BLaER1 treated with 17β-estradiol and CSF1 and Interleukin-3, amounts not matched to agents 10 nM and 100 nM (cell line): ENCODE results near the gene SORBS1.

ENCODE experiments used
- H3K27ac ChIP-seq, 11 experiments: shearing (Covaris generic); formaldehyde crosslinking; 2 replicates each; pipeline ENCODE4 v1.8.1; 2022
- H3K27me3 ChIP-seq, 11 experiments: shearing (Covaris generic); formaldehyde crosslinking; 2 replicates each; pipeline ENCODE4 v1.8.1; 2022
- H3K36me3 ChIP-seq, 11 experiments: shearing (Covaris generic); formaldehyde crosslinking; 2 replicates each; pipeline ENCODE4 v1.8.1; 2022
- H3K4me1 ChIP-seq, 10 experiments: shearing (Covaris generic); formaldehyde crosslinking; 2 replicates each; pipeline ENCODE4 v1.8.1; 2022
- H3K4me2 ChIP-seq, 11 experiments: shearing (Covaris generic); formaldehyde crosslinking; 2 replicates each; pipeline ENCODE4 v1.8.1; 2022
- H3K4me3 ChIP-seq, 10 experiments: shearing (Covaris generic); formaldehyde crosslinking; 2 replicates each; pipeline ENCODE4 v1.8.1; 2022
- H3K9ac ChIP-seq, 11 experiments: shearing (Covaris generic); formaldehyde crosslinking; 2 replicates each; pipeline ENCODE4 v1.8.1; 2022
- H3K9me3 ChIP-seq, 11 experiments: shearing (Covaris generic); formaldehyde crosslinking; replicated peaks in 1 of 11; 2 replicates each; pipeline ENCODE4 v1.8.1; 2022
- H4K20me1 ChIP-seq, 11 experiments: shearing (Covaris generic); formaldehyde crosslinking; 2 replicates each; pipeline ENCODE4 v1.8.1; 2022
- Cebpa-rat ChIP-seq, 11 experiments: shearing (Covaris generic); IDR thresholded peaks; 2 replicates each; pipeline ENCODE4 v1.8.1; 2022

The SORBS1 gene

DNA sequence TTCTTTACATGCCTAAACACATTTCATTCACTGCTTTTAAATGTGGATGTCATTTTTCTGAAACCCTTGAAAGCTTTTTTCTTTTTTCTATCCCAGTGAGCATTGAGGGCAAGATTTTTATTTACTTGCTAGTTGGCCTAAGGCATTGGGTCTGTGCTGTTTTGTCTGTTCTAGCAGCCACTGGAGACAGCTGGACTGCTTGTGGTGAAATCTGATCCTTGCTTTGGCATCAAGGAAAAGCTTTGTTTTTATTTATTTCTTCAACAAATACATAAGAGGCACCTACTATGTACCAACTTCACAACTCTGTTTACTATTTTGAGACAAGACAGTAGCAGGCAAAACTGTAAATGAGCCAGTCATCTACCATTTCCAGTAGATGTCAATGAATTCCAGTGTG lies 241.9 kb downstream of the SORBS1 start:
- Histone ChIP-seq H3K27ac (no peak overlapping the region), H4K20me1 (peaks cover 0 to 7% (median 0%) of the 10 kb centered on the region in 11 experiments; a peak in 2 of 22 replicates), H3K4me3 (no peak overlapping the region), H3K9me3 (no peaks in the 10 kb centered on the region), H3K4me2 (no peak overlapping the region), H3K4me1 (peaks cover 0 to 24% (median 15%) of the 10 kb centered on the region in 10 experiments; a peak in 17 of 20 replicates), H3K36me3 (peaks cover 0 to 100% (median 42%) of the 10 kb centered on the region in 11 experiments; a peak in 15 of 22 replicates), H3K9ac (no peak overlapping the region), H3K27me3 (no peaks in the 10 kb centered on the region)
- TF ChIP-seq Cebpa-rat (IDR thresholded peaks at IDR 0.05): no peak

DNA sequence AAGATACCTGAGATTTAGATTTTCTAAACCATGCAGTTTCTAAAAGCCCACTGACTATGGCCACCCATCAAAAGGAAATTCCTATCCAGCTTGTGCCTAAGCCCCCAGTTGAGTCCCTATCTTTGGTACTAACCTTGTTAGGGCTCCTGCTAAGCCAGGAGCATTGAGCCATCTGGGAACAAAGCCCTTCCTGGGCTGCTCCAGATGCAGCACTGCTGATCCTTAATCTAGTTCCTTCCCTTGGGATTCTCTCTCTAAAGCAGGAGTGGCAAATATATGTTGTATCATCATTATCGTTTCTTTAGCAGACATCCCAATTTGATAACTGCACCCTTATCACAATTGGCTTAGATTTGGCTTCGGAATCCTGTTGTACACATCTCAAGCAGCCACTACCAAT lies 245.7 kb downstream of the SORBS1 start:
- Histone ChIP-seq H3K4me2 (peak overlapping the region in 4 of 11 experiments; percentile 7 to 76 (median 48); a peak in 6 of 22 replicates), H3K9me3 (no peaks in the 10 kb centered on the region), H3K4me3 (no peak overlapping the region), H3K4me1 (peaks cover 27 to 60% (median 52%) of the 10 kb centered on the region in 10 experiments), H3K27me3 (no peaks in the 10 kb centered on the region), H3K27ac (peak overlapping the region in 4 of 11 experiments; percentile 73 to 79 (median 78); a peak in 3 of 22 replicates), H4K20me1 (no peaks in the 10 kb centered on the region; a peak in 1 of 22 replicates), H3K36me3 (peaks cover 0 to 75% (median 7%) of the 10 kb centered on the region in 11 experiments; a peak in 12 of 22 replicates), H3K9ac (no peak overlapping the region)
- no peak for TF ChIP-seq Cebpa-rat (IDR thresholded peaks at IDR 0.05)

DNA sequence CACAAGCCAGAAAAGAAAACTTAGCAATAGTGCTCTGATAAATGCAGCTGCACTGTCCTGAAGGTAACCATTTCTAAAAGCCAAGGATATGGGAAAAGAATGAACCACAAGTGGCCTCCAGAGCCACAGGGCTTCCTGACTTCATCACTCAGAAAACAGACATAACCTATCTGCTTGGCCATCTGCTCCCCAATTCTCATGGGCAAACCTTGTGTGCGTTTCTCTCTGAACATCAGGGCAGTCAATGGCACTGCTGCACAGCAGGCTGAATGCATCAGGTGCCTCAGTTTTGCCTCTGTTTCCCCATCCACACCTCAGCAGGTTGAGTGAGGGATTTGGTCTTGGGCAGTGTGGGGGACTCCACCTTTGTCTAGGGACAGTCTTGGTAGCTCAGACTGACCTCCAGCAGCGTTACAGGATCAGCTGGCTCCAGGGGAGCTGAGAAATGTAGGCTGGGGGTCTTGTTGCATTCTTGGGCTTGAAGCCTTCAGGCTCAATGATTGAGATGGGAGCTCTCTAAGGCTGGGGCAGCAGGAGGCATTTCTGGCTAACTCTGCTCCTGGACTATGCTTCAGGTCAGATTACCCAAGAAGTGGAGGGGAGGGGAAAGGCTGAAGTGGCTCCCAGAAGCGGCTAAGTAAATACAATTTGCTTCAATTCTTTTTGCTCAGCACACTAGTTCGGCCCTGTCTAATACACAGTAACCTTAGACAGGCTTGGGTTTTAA lies 246.8 kb downstream of the SORBS1 start:
- H4K20me1 ChIP-seq: no peaks in the 10 kb centered on the region; a peak in 1 of 22 replicates
- no peak overlapping the region for H3K4me3 ChIP-seq
- H3K27ac ChIP-seq: peak overlapping the region in 8 of 11 experiments; percentile 39 to 79 (median 71); a peak in 14 of 22 replicates
- no peak for TF ChIP-seq Cebpa-rat (IDR thresholded peaks at IDR 0.05)
- no peaks in the 10 kb centered on the region for H3K9me3 ChIP-seq
- peak overlapping the region in 10 of 11 experiments; percentile 4 to 82 (median 75); a peak in 18 of 22 replicates for H3K4me2 ChIP-seq
- H3K27me3 ChIP-seq: no peaks in the 10 kb centered on the region
- peak overlapping the region in 4 of 11 experiments; percentile 51 to 71 (median 60); a peak in 6 of 22 replicates for H3K9ac ChIP-seq
- peaks cover 37 to 71% (median 63%) of the 10 kb centered on the region in 10 experiments for H3K4me1 ChIP-seq
- H3K36me3 ChIP-seq: peaks cover 0 to 63% (median 0%) of the 10 kb centered on the region in 11 experiments; a peak in 10 of 22 replicates

DNA sequence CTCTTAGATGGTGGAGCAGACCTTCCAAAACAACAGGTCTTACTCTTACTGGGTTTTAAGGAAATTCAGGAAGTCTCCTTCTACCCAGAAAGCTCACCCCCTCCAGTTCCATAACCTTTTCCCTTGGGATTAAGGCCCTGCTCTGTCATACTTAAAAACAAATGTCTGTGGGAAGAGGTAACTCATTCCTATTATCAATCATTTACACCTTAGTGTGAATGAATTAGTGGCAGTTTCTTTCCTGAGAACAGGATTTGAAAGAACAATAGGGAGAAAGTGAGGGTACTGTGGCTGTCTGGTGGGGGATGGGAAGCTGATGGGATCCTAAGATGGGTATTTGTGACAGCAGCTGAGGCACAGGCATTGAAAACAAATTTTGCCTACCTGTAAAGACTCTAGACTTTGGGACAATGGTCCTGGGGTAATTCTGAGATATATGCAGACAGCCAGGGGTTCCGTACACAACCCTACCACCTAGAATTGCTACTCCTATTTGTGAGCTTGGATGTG lies 248.1 kb downstream of the SORBS1 start:
- H3K9ac ChIP-seq: peak overlapping the region in 5 of 11 experiments; percentile 10 to 71 (median 59); a peak in 8 of 22 replicates
- peak overlapping the region; percentile 18 to 82 (median 74); a peak in 21 of 22 replicates for H3K4me2 ChIP-seq
- H3K4me1 ChIP-seq: peaks cover 48 to 84% (median 77%) of the 10 kb centered on the region in 10 experiments
- H3K36me3 ChIP-seq: peaks cover 0 to 50% (median 0%) of the 10 kb centered on the region in 11 experiments; a peak in 10 of 22 replicates
- H4K20me1 ChIP-seq: no peaks in the 10 kb centered on the region; a peak in 1 of 22 replicates
- H3K4me3 ChIP-seq: no peak overlapping the region; a peak in 1 of 20 replicates
- H3K27ac ChIP-seq: peak overlapping the region in 8 of 11 experiments; percentile 39 to 79 (median 71); a peak in 16 of 22 replicates
- no peaks in the 10 kb centered on the region for H3K9me3 ChIP-seq
- TF ChIP-seq Cebpa-rat (IDR thresholded peaks at IDR 0.05): no peak
- no peaks in the 10 kb centered on the region for H3K27me3 ChIP-seq

DNA sequence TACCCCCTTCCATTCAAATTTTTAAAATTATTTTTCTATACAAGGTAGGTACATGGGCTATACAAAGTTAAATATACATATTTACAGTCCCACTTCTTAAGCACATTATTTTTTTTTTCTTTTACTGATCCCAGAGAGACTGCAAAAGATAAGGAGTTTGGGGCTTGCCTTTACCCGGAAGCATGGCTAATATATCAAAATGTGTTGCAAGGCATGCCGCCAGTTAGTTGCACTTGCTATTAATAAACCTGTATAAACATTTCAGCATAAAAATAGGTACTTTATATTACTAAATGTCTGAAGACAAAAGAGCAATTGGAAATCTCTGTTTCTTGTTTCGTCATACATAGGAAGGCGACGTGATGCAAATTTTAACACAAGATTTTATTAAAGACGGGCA lies 248.9 kb downstream of the SORBS1 start:
- no peak overlapping the region; a peak in 3 of 20 replicates for H3K4me3 ChIP-seq

DNA sequence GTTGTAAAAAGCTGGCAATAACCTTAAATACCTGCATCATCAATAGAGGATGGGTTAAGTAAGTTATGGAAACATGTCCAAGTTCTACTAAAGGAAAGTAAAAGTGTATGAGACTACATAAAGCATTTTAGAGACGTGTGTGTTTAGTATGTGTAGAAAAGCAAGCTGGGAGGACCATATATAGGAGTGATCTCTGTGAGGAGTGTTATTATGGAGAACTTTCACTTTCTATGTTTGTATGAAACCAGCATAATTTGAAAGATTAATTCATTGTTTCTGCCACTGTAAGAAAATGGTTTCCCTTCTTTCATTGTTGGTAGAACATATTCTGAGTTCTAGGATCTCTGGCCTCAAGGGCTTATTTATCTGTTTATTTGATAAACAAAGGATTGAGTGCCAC lies 251.2 kb downstream of the SORBS1 start:
- peak overlapping the region in 9 of 11 experiments; percentile 4 to 61 (median 39); a peak in 10 of 22 replicates for H3K9ac ChIP-seq
- peak overlapping the region; percentile 72 to 85 (median 78) for H3K4me2 ChIP-seq
- H3K4me1 ChIP-seq: peaks cover 48 to 81% (median 75%) of the 10 kb centered on the region in 10 experiments
- no peak for TF ChIP-seq Cebpa-rat (IDR thresholded peaks at IDR 0.05)
- H3K9me3 ChIP-seq: no peaks in the 10 kb centered on the region
- H3K27ac ChIP-seq: peak overlapping the region in 10 of 11 experiments; percentile 12 to 79 (median 72); a peak in 19 of 22 replicates
- peaks cover 0 to 19% (median 0%) of the 10 kb centered on the region in 11 experiments; a peak in 4 of 22 replicates for H3K36me3 ChIP-seq
- H3K27me3 ChIP-seq: no peaks in the 10 kb centered on the region; a peak in 1 of 22 replicates
- no peaks in the 10 kb centered on the region for H4K20me1 ChIP-seq
- H3K4me3 ChIP-seq: peak overlapping the region in 2 of 10 experiments; percentile 8 to 22; a peak in 2 of 20 replicates

More for the DNA sequence above, 248.9 kb downstream of the SORBS1 start:
- H3K36me3 ChIP-seq: peaks cover 0 to 42% (median 0%) of the 10 kb centered on the region in 11 experiments; a peak in 10 of 22 replicates
- H3K4me2 ChIP-seq: peak overlapping the region; percentile 18 to 82 (median 74); a peak in 21 of 22 replicates
- peak overlapping the region in 8 of 11 experiments; percentile 39 to 79 (median 71); a peak in 15 of 22 replicates for H3K27ac ChIP-seq
- no peaks in the 10 kb centered on the region for H3K27me3 ChIP-seq
- H4K20me1 ChIP-seq: no peaks in the 10 kb centered on the region; a peak in 1 of 22 replicates
- peak in 2 of 11 experiments; percentile 7 to 29; a peak in 3 of 22 replicates for TF ChIP-seq Cebpa-rat (IDR thresholded peaks at IDR 0.05)
- peaks cover 48 to 90% (median 83%) of the 10 kb centered on the region in 10 experiments for H3K4me1 ChIP-seq
- H3K9me3 ChIP-seq: no peaks in the 10 kb centered on the region
- peak overlapping the region in 2 of 11 experiments; percentile 59 to 62; a peak in 5 of 22 replicates for H3K9ac ChIP-seq

DNA sequence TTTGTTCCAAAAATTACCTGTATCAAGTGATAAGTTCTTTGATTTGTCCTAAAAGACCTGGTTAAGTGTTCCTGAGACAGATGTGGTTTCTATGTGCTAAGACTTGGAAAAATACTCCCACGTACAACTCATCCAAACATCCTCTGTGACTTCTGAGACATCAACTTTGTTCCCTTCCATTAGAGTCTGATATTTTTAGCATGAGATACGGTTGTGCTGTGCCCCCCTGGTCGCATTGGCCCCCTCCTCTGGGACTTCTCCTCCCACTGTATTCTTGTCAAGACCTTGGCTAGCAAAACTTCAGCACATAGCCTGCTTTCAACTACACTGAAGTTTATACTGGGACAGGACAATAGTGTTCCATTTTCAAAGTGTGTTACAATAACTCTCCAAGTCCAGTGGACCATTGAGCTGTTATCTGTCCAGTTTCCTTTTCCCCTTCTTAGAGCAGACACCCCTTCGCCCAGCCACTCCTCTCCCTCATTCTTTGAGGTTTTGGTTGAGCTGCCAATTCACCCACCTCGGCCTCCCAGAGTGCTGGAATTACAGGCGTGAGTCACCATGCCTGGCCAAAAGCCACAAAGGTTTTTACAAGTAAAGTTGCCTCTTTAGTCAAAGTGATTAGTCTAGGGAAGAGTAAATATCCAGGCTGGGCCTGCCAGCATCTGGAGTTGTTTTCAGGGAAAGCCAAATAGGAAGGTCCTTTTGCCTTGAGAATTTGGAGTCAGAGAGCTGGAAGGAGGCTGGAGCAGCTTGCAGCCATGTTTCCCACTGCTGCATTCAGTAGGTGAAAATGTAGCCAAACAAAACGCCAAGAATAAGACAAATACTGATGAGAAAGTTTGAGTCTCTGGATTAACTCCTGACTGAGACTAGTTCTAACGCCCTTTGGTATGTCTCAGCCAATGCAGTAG lies 252.5 kb downstream of the SORBS1 start:
- TF ChIP-seq Cebpa-rat (IDR thresholded peaks at IDR 0.05): no peak
- H3K27ac ChIP-seq: peak overlapping the region in 8 of 11 experiments; percentile 18 to 79 (median 71); a peak in 13 of 22 replicates
- peaks cover 47 to 68% (median 63%) of the 10 kb centered on the region in 10 experiments for H3K4me1 ChIP-seq
- H3K9me3 ChIP-seq: no peaks in the 10 kb centered on the region
- no peak overlapping the region for H3K4me3 ChIP-seq
- peak overlapping the region; percentile 56 to 85 (median 78) for H3K4me2 ChIP-seq
- peaks cover 0 to 8% (median 0%) of the 10 kb centered on the region in 11 experiments; a peak in 3 of 22 replicates for H3K36me3 ChIP-seq
- no peaks in the 10 kb centered on the region; a peak in 1 of 22 replicates for H3K27me3 ChIP-seq
- 0 out of 22 replicates have a peak overlapping the region, but pooled peaks of 1 of the 11 experiments have one; percentile 5 for H3K9ac ChIP-seq
- H4K20me1 ChIP-seq: no peaks in the 10 kb centered on the region

DNA sequence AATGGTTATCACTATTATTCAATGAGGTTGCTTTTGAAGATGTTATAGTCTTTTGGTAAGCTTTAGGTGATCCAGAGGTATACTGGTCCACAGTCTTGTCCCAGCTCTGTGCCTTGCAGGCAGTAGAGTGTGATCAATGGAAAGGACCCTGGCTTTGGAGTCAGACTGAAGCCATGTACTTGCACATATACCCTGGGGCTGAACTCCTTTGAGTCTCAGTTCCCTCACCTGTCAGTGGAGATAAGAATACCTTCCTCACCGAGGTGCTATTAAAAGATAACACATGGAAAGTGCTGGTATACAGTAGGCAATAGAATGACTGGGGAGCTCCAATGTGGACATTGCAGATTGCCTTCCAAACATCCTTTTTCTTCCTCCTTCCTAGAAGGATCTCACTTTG lies 254.3 kb downstream of the SORBS1 start:
- H3K27ac ChIP-seq: no peak overlapping the region
- peaks cover 29 to 50% (median 46%) of the 10 kb centered on the region in 10 experiments for H3K4me1 ChIP-seq
- H3K4me2 ChIP-seq: peak overlapping the region in 2 of 11 experiments; percentile 76 to 81; a peak in 2 of 22 replicates
- no peak overlapping the region for H3K9ac ChIP-seq
- H3K27me3 ChIP-seq: no peaks in the 10 kb centered on the region; a peak in 1 of 22 replicates
- no peaks in the 10 kb centered on the region for H3K36me3 ChIP-seq
- no peak for TF ChIP-seq Cebpa-rat (IDR thresholded peaks at IDR 0.05)
- H3K4me3 ChIP-seq: no peak overlapping the region
- no peaks in the 10 kb centered on the region for H4K20me1 ChIP-seq
- no peaks in the 10 kb centered on the region for H3K9me3 ChIP-seq
